22Rv1 (cell line): ENCODE results near the gene SLC9A9.
"Not testable (repeated sequence)": the region's sequence is repeated elsewhere in the genome, so short reads cannot be mapped to it uniquely, and the experiment has no call there.

Source experiments
- H3K27ac ChIP-seq: fragments of 450-650 bp; 2 replicates; pipeline ENCODE4 v1.5.1; 2017
- CTCF ChIP-seq: fragments of 450-650 bp; IDR thresholded peaks from 2 replicates; pipeline ENCODE4 v1.5.1; 2017; ENCODE audit warnings: mild to moderate bottlenecking
- ZFX ChIP-seq: fragments of 450-650 bp; IDR thresholded peaks from 2 replicates; pipeline ENCODE4 v1.6.1; 2017; ENCODE audit warnings: antibody characterized with exemption, borderline replicate concordance

Gene SLC9A9

GRCh38 chr3:143531101-143531500 lies 317.2 kb downstream of the SLC9A9 start:
- TF ChIP-seq ZFX, result no peak
- H3K27ac ChIP-seq, result no peak overlapping the region

GRCh38 chr3:143529798-143530197 lies 318.5 kb downstream of the SLC9A9 start:
- no peak overlapping the region for H3K27ac ChIP-seq
- TF ChIP-seq ZFX, result no peak
- no peak for TF ChIP-seq CTCF

GRCh38 chr3:143529018-143529478 lies 319.2 kb downstream of the SLC9A9 start:
- TF ChIP-seq ZFX (no peak), CTCF (no peak)
- no peak overlapping the region for H3K27ac ChIP-seq

GRCh38 chr3:143526011-143526545 lies 322.2 kb downstream of the SLC9A9 start:
- TF ChIP-seq ZFX (no peak), CTCF (no peak)
- H3K27ac ChIP-seq, result no peak overlapping the region

GRCh38 chr3:143525408-143525807 lies 322.9 kb downstream of the SLC9A9 start:
- H3K27ac ChIP-seq, result no peak overlapping the region
- TF ChIP-seq ZFX (no peak), CTCF (no peak)

GRCh38 chr3:143521803-143522202 lies 326.5 kb downstream of the SLC9A9 start:
- no peak overlapping the region for H3K27ac ChIP-seq
- TF ChIP-seq ZFX (no peak), CTCF (no peak)

GRCh38 chr3:143517131-143517530 lies 331.1 kb downstream of the SLC9A9 start:
- H3K27ac ChIP-seq, result not testable (repeated sequence)

- TF ChIP-seq ZFX (no peak), CTCF (no peak)
- H3K27ac ChIP-seq, result no peak overlapping the region
Observed at GRCh38 chr3:143514874-143515273, 333.4 kb downstream of the SLC9A9 start.

- TF ChIP-seq ZFX, result no peak
- TF ChIP-seq CTCF, result no peak
- H3K27ac ChIP-seq, result no peak overlapping the region
Observed at GRCh38 chr3:143514109-143514508, 334.2 kb downstream of the SLC9A9 start.
